Endothelial cell of umbilical vein (primary cell): ENCODE measurements around the gene PLAAT2. TPM values are rescaled to one million over a fixed set of nuclear protein-coding genes. Genes with fewer than 3 reads are reported as not detected.

Experiments used
- BruUV-seq: library from RNA; stranded (reverse); fragments of 400-500 nt; replicated peaks from 2 replicates; lab custom pipeline; 2021; lab: Mats Ljungman, UMichigan
- CTCF ChIA-PET: fragments of 300-600, 350-600 bp; sonication (Branson Sonifier 250); formaldehyde crosslinking; loops from one replicate; lab custom pipeline; 2021; ENCODE audit warnings: antibody characterized with exemption, inconsistent platforms; lab: Charles Lee
- POLR2A ChIA-PET: fragments of 300-600, 350-600 bp; sonication (Branson Sonifier 250); formaldehyde crosslinking; loops from one replicate; lab custom pipeline; 2021; ENCODE audit warnings: antibody characterized with exemption, inconsistent platforms; lab: Charles Lee
- DNase-seq: peaks from one replicate; pipeline ENCODE4 v3.0.0-alpha.2; 2011; ENCODE audit warnings: low read depth, low spot score
- FAIRE-seq: peaks from 2 replicates; lab custom pipeline; 2011; peaks lifted over from hg19 to GRCh38; lab: Jason Lieb, UNC
- H2AFZ ChIP-seq: 2 replicates; pipeline ENCODE4 v1.6.0; 2012; ENCODE audit warnings: low read depth, low read length, control low read depth, inconsistent platforms
- H3K27ac ChIP-seq: 2 replicates; pipeline ENCODE4 v1.5.1; 2011; ENCODE audit warnings: low read depth, mild to moderate bottlenecking, control low read depth, low read length, moderate library complexity; ENCODE audit not compliant: insufficient read depth
- H3K27me3 ChIP-seq, 2 experiments: 2 replicates each; pipeline versions ENCODE4 v1.6.0 to v1.6.1; 2011; ENCODE audit warnings: low read length in 2 of 2, mixed read lengths in 1 of 2; ENCODE audit not compliant: control insufficient read depth in 2 of 2, insufficient read depth in 2 of 2
- H3K36me3 ChIP-seq, 2 experiments: 2 replicates in 1 of 2; 3 replicates in 1 of 2; pipeline ENCODE4 v1.5.1; 2011; ENCODE audit warnings: low read length in 2 of 2, mild to moderate bottlenecking in 1 of 2, moderate library complexity in 1 of 2; ENCODE audit not compliant: control insufficient read depth in 2 of 2, insufficient read depth in 2 of 2; ENCODE audit errors: extremely low read depth in 1 of 2
- H3K4me1 ChIP-seq: 3 replicates; pipeline ENCODE4 v1.5.1; 2011; ENCODE audit warnings: mild to moderate bottlenecking, low read length; ENCODE audit not compliant: control insufficient read depth, insufficient read depth; ENCODE audit errors: extremely low read depth
- H3K4me2 ChIP-seq: 2 replicates; pipeline ENCODE4 v1.6.1; 2011; ENCODE audit warnings: low read length, control low read depth, mixed read lengths; ENCODE audit not compliant: insufficient read depth
- H3K4me3 ChIP-seq, 3 experiments: fragments of 200-600 bp in 1 of 3; sonication (generic), shearing (Covaris generic) in 1 of 3; replicated peaks in 1 of 3; 2 replicates each; pipeline ENCODE4 v1.5.1; 2011 to 2016; ENCODE audit warnings: control low read depth in 3 of 3, low read length in 3 of 3, mild to moderate bottlenecking in 2 of 3, inconsistent platforms in 1 of 3, low read depth in 1 of 3, moderate library complexity in 1 of 3; ENCODE audit not compliant: insufficient read depth in 1 of 3
- H3K79me2 ChIP-seq: 2 replicates; pipeline ENCODE4 v1.6.0; 2012; ENCODE audit warnings: low read length, inconsistent platforms; ENCODE audit not compliant: control insufficient read depth, insufficient read depth
- H3K9ac ChIP-seq: replicated peaks from 2 replicates; pipeline ENCODE3; 2011; ENCODE audit warnings: low read length, control low read depth; ENCODE audit not compliant: insufficient read depth; ENCODE audit errors: extremely low read depth
- H3K9me1 ChIP-seq: replicated peaks from 3 replicates; pipeline ENCODE4 v1.6.0; 2011; ENCODE audit warnings: mild to moderate bottlenecking, low read length; ENCODE audit not compliant: control insufficient read depth, insufficient read depth; ENCODE audit errors: extremely low read depth
- H3K9me3 ChIP-seq: replicated peaks from 2 replicates; pipeline ENCODE4 v1.5.1; 2012; ENCODE audit warnings: low read length, inconsistent platforms; ENCODE audit not compliant: control insufficient read depth, insufficient read depth
- H4K20me1 ChIP-seq: replicated peaks from 2 replicates; pipeline ENCODE3; 2011; ENCODE audit warnings: mild to moderate bottlenecking, low read length; ENCODE audit not compliant: control insufficient read depth, insufficient read depth; ENCODE audit errors: extremely low read depth
- CTCF ChIP-seq, 2 donors: IDR thresholded peaks; 1 replicate in 1 of 2; 2 replicates in 1 of 2; pipeline ENCODE4 v1.5.1; 2011; ENCODE audit warnings: low read length in 2 of 2, mild to moderate bottlenecking in 2 of 2, moderate library complexity in 2 of 2, control low read depth in 1 of 2, inconsistent platforms in 1 of 2, low read depth in 1 of 2; ENCODE audit not compliant: insufficient read depth in 1 of 2; ENCODE audit errors: extremely low read depth in 1 of 2
- EZH2 ChIP-seq: IDR thresholded peaks from 2 replicates; pipeline ENCODE4 v1.6.1; 2012; ENCODE audit warnings: borderline replicate concordance, low read depth, mild to moderate bottlenecking, moderate library complexity, low read length, inconsistent platforms; ENCODE audit not compliant: severe bottlenecking
- FOS ChIP-seq: IDR thresholded peaks from 2 replicates; pipeline ENCODE4 v1.6.1; 2011; ENCODE audit warnings: mild to moderate bottlenecking, low read length, moderate library complexity, borderline replicate concordance; ENCODE audit not compliant: insufficient read depth
- GATA2 ChIP-seq: IDR thresholded peaks from 2 replicates; pipeline ENCODE4 v1.7.0; 2011; ENCODE audit warnings: low read depth, mild to moderate bottlenecking, moderate library complexity, mixed read lengths, low read length; ENCODE audit not compliant: insufficient read length, insufficient read depth
- JUN ChIP-seq: IDR thresholded peaks from 2 replicates; pipeline ENCODE4 v1.6.1; 2011; ENCODE audit warnings: borderline replicate concordance, low read depth; ENCODE audit not compliant: insufficient read length, insufficient read depth
- MAX ChIP-seq: IDR thresholded peaks from 2 replicates; pipeline ENCODE4 v1.6.1; 2011; ENCODE audit not compliant: insufficient read depth, insufficient read length
- MYC ChIP-seq: IDR thresholded peaks from one replicate; pipeline ENCODE4 v1.6.1; 2011; ENCODE audit warnings: mild to moderate bottlenecking, low read depth, low read length
- POLR2A ChIP-seq: IDR thresholded peaks from 2 replicates; pipeline ENCODE4 v1.6.1; 2012; ENCODE audit warnings: low read depth, mild to moderate bottlenecking, control low read depth, low read length
- POLR2AphosphoS5 ChIP-seq: IDR thresholded peaks from 2 replicates; pipeline ENCODE4 v1.6.1; 2012; ENCODE audit warnings: low read depth, mild to moderate bottlenecking, control low read depth, low read length, moderate library complexity; ENCODE audit not compliant: insufficient read depth
- dilution Hi-C: fragments of 300-500 bp; cut with MboI; formaldehyde crosslinking; loops from one replicate; pipeline ENCODE4 v1.15.0; 2019; ENCODE audit warnings: low sequenced_read_pairs; ENCODE audit not compliant: extremely low pct_ligation_motif_present
- intact Hi-C: fragments of 100-400 bp; cut with micrococcal nuclease; formaldehyde crosslinking; loops from one replicate; pipeline ENCODE4 v1.10.0; 2022
- polyA plus RNA-seq, 4 experiments: library from polyadenylated mRNA; depleted of rRNA in 3 of 4; stranded (reverse) in 3 of 4; unstranded in 1 of 4; fragments of >200 nt; gene quantifications; 2 replicates each; pipeline versions ENCODE4 v1.2.1 to v1.2.3, GENCODE V29; 2011 to 2012; ENCODE audit warnings: missing spikeins in 1 of 4
- total RNA-seq: library from RNA; stranded (reverse); gene quantifications from 2 replicates; pipeline ENCODE4 v1.2.3, GENCODE V29; 2021

PLAAT2 gene
- total and polyA plus RNA-seq, 2 donors (not counting 3 experiments of a cell fraction or from before 2014, with no cell fraction given) = 0.40 TPM; not detected in 1

- H3K9me3 ChIP-seq = no peaks in the 10 kb centered on the region
- no peak overlapping the region for H3K4me2 ChIP-seq
- no peaks in the 10 kb centered on the region for H3K79me2 ChIP-seq
- no peaks in the 10 kb centered on the region for H3K4me1 ChIP-seq
- H4K20me1 ChIP-seq = no peaks in the 10 kb centered on the region
- ChIA-PET POLR2A (no interaction called here), CTCF (interaction anchor here (1.5 kb wide), 1 partner anchor 10 kb away, joined by 5 read pairs; no protein-coding TSS in a partner anchor)
- intact Hi-C loops (no loop called here), dilution Hi-C loops (no loop called here)
- H3K27me3 ChIP-seq = peaks cover 0 to 11% of the 10 kb centered on the region in 2 experiments
- no peak overlapping the region for H3K4me3 ChIP-seq
- DNase-seq (no peak), FAIRE-seq (no peak)
- no peak overlapping the region for H3K9ac ChIP-seq
- no peak overlapping the region for H3K27ac ChIP-seq
- no peaks in the 10 kb centered on the region for H3K9me1 ChIP-seq
- TF ChIP-seq CTCF (IDR thresholded peaks at IDR 0.05; ENCODE audit: extremely low read depth in 1 of 2, insufficient read depth in 1 of 2, low read depth in 1 of 2, low read length in 2 of 2) (no peak), GATA2 (no peak), MAX (no peak), FOS (no peak), POLR2AphosphoS5 (no peak), JUN (no peak), EZH2 (no peak), POLR2A (no peak), MYC (no peak)
- BruUV-seq = no TSS peak
- H2AFZ ChIP-seq = no peak overlapping the region
- H3K36me3 ChIP-seq = no peaks in the 10 kb centered on the region
Measured at GRCh38 chr11:63504054-63504453, 59.1 kb downstream of the PLAAT2 start.
